HG03442 (cell line): ENCODE results near the gene LHPP.
"Not testable (repeated sequence)": the region's sequence is repeated elsewhere in the genome, so short reads cannot be mapped to it uniquely, and the experiment has no call there.

Source experiments
- ATAC-seq: cut with Tn5 transposase; IDR thresholded peaks from one replicate; pipeline ENCODE4 v1.9.1; 2021; ENCODE audit warnings: mild to moderate bottlenecking, moderate library complexity; ENCODE audit not compliant: unreplicated experiment

The LHPP gene

DNA sequence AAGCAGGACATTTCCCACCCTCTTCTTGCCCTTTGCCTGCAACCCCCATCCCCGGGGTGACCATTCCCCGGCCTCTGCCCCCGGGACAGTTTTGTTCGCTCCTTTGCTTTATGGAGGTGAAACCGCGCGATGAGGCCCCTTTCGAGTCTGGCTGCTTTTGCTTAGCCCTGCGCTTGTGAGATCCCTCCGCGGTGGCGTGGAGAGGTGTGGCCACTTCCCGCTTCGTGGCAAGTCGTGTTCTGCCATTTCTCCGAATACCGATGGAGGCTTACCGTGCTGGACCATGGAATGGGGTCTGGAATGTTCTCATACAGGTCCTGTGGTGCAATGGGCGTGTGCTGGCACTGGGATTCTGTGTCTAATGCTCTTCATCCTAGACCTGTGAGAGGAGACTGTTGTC lies 106.7 kb downstream of the LHPP start:
- ATAC-seq: no peak

DNA sequence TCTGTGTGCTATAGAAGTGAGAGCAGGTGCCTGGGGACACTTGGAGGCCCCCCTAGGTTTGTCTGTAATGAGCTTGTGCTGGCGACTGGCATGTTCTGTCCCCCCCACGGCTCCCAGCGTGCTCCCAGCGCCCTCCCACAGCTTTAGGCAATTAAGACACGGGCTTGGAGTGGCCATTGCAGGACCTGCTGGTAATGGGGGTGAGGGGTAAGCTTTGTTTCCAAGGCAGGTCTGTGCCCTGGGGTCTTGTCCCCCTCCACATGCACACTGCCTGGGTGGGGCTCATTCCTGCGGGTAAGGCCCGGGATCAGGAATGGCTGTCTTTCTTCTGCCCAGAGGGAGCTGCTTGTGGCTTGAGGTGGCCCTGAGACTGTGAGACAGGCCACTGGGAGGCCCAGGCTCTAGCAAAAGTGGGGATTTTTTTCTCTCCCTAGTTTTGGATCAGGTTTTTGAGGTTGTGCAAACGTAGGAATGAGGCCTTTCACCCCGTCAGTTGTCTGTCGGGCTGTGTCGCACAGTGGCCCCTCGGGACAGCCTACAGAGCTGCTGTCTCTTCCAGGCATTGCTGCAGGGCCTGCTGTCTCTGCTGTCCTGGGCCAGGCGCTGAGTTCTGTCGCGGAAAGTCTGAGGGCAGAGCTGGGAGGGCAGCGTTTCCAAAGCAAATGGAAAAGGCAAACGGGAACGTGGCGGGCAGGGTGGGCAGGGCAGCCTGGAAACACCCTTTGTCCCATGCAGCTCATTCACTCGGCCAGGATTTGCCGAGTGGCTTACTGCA lies 107.4 kb downstream of the LHPP start:
- ATAC-seq: no peak

DNA sequence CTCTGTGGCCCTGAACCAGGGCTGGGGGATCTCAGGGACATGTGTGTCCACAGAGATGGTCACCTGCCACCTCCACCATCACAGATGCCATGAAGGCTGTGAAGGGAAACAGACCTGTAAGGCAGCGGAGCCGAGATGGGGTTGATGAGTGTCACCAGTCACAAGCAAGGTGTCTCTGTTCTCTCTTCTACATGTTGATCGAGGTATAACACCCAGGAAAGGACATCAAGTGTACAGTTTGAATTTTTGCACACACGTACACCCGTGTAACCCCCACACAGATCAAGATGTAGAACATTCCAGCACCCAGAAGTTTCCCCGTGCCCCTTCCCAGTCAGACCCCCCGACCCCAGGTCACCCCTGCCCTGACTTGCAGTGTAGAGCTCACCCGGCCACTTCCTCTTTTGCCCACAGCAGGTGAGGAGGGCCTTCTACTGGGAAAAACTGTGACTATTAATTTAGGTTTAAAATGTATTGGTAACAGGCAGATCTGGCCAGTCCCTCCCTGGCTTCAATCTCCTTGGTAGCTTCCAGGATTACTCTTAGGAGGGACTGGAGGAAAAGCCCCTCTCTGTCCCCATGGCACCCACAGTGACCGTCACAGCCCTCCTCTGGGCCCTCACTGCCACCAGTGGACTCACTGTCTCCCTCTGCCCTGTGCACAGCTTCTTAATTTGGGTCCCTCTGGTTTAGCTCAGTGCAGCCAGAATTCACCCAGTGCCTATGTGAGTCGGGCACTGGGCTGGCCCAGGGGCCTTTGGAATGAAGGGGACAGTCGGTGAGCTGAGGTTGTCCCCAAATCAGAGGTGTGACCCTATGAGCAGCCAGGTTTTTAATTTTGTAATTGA lies 108.2 kb downstream of the LHPP start:
- ATAC-seq: no peak

DNA sequence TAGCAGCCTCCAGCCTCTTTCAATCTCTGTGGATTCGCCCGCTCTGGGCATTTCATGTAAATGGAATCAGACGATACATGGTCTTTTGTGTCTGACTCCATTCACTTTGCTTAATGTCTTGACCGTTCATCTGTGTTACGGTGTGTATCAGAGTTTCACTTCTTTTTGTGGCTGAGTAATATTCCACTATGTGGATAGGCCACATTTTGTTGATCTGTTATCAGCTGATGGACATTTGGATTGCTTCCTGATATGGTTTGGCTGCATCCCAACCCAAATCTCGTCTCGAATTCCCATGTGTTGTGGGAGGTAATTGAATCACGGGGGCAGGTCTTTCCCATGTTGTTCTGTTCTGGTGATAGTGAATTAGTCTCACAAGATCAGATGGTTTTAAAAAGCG lies 109.0 kb downstream of the LHPP start:
- no peak for ATAC-seq

DNA sequence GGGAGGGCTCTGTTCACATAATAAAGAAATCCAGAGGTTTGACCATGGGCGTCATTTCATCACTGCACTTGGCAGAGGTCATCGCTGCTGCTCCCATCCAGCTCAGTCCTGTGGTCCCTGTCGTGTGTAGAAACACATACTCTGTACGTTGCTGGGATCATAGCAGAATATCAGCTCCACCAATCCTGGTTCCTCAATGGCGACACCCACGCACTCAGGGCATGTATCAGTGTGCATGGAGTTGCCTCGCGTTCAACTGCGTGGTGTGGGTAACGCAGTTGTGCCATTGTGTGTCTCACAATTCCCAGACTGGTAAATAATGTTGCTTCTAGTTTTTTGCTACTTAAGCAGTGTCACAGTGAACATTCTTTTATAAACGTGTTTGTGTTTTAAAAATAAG lies 111.1 kb downstream of the LHPP start:
- ATAC-seq: no peak

DNA sequence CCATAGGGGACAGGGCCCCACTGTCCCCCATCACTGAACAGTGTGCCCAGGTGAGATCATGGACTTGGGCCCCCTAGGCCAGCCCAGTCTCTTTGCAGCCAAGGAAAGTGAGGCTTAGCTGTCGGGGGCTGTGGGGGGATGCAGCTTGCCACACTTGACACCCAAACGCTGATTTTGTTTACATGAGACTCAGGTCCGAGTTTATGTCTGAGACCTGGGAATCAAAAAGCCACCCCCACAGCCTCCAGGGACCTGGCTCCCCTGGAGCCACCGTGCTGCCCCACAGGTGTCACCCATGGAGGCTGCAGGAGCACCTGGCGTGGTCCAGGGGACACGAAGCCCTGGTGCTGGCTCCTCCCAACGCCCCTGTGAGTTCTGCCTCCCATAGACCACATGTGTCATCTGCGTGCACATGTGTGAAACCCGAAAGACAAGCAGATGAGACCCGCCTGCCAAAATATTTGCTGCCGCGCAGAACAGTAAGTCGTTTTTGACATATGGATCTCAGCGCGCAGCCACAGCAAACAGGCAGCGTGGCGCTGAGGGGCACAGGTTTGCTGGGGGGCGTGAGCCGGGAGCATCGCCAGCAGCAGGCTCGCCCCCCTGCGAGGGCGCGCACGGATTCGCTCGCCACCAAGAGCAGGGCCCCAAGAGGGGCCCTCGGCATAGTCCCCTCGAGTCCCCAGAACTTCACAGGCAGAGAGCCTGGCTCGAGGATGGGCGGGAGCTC lies 112.3 kb downstream of the LHPP start:
- ATAC-seq: no peak

DNA sequence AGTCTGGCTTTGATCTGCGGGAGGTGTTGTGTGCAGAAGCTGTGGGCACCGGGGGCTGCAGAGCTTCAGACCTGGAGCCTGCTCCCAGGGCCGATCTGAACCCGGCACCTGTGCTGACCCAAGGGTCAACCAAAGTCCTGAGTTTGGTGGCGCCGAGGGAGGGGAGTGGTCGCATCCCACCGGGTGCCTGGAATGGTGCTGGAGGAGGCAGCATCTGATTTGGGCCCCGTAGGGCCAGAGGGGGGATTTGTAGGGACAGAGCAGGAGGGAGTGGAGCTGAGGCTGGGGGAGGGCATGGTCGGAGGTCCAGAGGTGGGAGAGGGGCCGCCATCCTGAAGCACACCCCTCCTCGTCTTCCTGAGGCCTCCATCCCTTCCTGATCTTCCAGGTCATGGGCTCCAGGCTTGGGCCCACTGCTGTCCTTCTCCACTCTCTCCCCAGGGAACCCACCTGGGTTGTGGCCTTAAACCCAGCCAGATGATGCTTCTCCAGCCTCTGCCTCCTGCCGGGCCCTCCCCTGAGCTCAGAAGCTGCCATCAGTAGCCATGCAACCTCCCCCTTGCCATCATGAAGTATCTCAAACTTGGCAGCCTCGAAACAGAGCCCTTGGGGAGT lies 112.9 kb downstream of the LHPP start:
- ATAC-seq: no peak

DNA sequence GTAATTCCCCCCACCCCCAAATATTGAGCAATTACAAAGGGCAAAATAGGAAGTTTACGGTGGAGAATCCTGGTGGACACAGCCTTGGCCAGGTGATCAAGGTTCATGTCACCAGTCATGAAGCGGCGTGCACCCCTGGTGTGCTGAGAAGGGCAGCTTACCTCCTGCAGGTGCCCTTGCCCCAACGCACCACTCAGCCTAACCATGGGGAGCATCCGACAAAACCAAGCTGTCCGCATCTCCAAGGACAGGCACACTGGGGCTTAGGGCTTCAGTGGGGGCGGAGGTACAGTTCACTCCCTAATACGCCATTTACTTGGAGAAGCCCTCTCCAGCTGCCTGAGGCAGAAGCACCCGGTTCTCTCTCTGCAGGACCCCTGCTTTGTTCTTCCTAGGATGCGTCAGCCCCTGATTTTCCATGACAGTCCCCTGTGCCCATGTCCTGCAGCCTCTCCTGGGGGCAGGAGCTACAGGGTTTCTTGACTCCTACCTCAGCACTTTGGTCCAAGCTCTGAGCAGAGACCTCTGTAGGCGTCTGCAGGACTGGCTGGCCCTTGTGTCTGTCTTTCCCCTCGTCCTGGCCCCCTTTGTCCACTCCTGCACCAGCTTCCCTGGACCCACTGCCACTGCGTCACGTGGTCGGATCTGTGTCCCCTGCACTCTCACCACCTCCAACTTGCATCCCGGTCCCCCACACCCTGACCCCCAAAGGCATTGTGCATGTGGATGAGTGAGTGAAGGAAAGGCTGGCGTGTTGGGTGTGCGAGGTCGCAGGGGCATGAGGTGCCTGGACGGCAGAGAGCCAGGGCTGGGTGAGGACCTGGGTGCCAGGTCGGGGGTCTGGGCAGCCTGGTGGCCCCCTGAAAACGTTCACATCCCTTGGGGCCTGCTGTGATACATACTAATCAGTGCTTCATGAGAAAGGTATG lies 113.7 kb downstream of the LHPP start:
- ATAC-seq: no peak

DNA sequence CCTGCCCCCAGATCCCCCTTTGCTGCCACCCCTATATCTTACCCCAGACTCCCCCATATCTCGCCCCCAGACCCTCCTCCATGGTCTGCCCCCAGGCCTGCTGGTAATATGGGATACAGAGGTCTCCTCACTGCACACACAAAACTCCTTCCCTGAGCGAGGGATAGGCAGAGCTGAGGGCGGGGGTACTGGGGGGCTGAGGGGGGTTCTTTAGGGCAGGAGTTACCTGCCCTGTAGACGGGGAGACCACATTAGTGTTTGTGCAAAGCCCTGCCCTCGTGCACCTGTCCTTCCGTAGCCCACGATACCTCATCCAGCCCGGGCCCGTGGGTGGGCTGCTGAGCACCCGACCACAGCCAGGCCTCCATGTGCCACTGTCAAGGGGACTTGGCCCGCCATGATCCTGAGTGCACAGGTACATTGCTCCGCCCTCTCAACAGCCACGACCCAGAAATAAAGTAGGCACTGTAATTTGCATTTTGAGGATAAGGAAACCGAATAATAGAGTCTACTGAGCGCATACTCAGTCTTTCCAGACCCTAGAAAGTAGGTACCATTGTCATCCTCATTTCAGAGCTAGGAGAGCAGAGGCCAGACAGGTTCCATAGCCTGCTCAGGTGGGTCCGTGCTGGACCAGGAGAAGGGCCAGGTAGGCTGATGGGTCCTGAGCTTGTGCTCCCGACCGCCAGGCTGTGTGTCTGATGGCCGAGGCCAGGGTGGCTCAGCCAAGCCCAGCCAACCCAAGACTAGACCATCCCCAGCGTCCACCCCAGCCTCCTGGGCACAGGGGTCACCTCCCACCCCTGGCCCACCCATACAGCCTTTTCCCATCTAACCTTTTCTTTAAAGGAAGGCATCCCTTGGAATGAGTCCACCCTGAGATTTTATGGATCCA lies 115.2 kb downstream of the LHPP start:
- ATAC-seq: no peak

DNA sequence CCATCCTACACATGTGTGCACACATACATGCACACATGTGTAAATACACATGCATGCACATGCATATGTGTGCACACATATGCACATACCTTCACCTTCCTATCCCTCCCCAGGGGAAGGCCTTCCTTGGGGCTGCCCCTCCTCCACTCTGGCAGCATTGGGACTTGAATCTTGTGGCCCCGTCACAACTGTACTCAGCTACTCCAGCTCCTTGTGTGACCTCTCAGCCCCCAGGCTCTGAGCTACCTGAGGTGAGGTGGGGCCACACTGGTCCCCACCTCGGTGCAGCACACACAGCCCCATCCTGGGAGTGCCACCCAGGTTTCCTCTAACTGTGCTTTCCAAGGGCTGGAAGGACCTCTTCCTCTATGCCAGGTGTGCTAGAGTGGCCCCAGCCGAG lies 116.0 kb downstream of the LHPP start:
- no peak for ATAC-seq

DNA sequence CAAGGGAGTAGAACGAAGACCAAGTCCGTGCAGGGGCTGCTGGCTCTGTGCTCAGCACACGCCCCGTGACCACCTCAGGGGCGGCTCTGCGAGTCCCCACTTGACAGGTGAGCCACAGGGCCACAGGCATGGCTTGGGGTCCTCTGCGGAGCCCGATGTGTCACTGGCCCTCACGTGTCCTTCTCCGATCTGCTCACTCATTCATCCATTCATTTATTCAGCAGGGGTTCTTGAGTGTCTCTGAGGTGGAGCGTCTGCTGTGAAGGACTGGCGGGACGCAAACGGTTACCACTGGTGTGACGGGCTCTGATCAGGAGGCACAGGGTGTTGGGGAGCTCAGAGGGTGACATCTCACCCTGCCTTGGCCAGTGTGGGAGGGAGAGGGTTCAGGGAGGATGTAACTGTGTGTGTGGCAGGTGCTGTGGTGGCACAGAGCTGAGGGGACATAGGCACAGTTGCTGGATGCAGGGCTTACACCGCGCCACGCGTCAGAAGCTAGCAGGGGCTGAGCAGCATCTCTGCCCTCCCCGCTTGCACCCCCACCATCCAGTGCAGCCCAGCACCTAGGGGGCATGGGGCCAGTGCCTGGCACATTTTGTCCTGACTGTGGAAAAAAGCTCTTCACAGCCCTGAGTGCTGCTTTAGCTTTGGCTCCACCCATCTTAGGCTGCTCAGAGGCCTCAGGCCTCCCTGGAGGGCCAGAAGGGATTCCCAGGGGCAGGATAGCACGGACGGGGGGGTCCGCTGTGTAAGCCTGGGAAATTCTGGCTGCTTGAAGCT lies 116.8 kb downstream of the LHPP start:
- no peak for ATAC-seq

DNA sequence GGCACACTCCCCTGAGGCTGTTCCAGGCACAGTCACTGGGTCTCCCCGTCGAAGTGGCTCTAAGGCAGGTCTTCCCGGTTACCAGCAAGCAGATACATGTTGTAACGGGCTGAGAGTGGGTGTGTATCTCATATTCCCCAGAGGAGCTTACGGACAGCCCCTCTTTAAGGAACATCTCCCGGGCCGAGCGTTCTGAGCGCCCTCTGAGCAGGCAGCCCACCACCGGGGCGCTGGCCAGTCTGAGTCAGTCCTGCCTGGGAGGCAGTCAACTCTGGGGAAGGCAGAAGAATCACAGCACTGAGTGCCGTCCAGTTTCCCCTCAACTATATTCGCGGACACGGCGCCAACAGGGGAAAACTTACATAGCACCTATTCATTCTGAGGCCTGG lies 117.4 kb downstream of the LHPP start:
- ATAC-seq: no peak

DNA sequence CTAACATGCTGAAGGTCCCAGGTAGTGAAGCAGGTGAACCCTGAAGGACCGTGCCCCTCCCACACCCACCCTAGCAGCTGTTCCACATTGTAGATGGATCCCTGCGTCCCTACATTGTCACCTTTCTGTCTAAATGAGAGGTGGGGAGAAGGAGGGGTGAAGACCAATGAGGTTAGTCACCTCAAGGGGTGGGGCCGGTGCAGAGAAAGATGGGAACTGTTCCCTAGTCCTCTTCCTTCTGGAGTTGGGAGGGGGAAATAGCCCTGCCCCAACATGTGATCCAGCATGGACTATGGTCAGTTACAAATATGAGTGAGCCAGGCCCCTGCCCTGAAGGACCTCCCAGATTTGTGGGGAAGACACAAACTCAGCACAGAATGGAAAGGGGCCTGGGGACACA lies 124.5 kb downstream of the LHPP start:
- no peak for ATAC-seq

DNA sequence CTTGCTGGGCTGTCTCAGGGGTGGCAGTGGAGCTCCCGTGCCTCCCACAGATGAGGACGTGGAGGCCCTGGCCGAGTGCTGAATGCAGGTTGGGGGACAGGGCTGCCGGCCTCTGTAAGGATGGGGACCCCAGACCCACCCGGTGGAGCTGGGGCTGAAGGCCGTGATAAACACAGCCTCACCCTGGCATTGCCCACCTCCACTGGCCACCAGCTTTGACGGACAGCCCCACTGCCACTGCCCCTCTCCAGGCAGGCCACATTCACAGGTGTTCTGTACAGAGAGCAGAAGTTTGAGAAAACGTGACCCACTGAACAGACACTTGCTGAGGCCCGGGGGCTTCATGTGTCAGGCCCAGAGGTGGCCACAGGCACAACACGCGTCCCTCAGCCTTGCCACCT lies 126.2 kb downstream of the LHPP start:
- no peak for ATAC-seq

DNA sequence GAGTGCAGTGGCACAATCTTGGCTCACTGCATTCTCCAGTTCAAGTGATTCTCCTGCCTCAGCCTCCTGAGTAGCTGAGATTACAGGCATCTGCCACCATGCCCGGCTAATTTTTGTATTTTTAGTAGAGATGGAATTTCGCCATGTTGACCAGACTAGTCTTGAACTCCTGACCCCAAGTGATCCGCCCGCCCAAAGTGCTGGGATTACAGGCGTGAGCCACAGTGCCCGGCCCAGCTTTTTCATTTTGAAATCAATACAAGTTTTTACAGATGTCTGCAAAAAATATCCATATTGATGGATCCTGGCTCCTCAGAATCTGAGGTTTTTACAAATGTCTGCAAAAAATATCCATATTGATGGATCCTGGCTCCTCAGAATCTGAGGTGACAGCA lies 126.7 kb downstream of the LHPP start:
- ATAC-seq: not testable (repeated sequence)

DNA sequence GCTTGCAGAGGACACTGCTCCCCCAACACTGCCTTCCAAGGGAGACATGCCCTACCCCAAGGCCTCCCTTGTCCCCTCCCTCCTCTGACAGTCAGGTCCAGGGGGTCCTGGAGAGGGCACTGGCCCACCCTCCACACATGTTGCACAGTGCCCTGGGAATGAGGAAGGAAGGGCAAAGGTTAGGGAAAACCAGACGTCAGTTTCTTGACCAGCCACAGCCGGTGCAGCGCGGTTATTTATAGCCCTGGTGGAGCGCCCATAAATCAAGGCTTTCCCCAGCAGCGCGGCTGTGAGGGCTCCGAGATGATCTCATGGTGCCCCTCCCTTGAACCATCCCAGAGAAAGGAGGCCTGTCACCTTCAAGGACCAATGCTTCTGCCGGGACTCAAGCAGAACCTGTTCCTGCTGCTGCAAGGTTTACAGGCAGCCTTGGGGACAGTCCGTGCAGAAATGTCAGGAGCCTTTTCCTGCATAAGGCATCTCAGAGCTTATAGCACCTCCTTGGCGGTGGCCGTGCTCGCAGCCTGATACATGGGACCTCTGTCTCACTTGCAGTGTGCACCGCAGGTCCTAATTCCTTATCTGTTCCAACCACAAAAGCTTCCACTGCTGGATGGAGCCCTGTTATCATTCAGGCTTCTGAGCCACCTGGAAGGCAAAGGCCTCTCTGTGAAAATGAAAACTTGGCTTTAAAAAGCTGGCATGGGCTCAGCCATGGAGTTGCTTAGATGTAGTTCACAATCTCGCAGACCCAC lies 127.3 kb downstream of the LHPP start:
- no peak for ATAC-seq

DNA sequence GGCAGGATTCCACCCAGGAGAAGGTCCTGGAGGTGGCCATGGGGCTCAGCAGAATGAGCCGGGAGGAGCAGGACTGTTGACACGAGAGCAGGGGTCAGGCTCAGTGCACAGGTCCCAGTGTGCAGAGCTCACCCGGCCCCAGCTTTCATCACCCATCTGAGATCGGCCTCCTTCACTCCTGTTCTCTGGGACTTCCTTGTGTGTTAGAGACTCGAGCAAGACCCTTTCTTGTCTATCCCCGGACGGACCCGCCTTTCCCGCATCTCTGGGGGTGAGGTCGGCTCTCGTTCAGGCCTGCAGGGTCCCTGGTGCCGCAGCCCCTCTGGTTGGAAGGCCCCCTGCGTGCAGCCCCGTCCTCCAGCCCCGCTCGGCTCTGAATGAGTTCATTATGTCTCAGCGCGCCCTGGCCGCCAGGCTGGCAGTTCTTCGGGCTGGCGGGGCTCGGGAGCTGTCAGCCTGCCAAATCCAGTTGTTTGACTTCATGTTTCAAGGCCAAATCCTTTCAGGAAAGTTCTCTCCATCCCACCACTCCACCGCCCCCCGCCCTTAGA lies 127.9 kb downstream of the LHPP start:
- no peak for ATAC-seq
